SK-N-DZ (cell line): Measurements from ENCODE around the gene TMEM205. TPM values are rescaled to one million over a fixed set of nuclear protein-coding genes. Genes with fewer than 3 reads are reported as not detected.
"Not testable (repeated sequence)": the region's sequence is repeated elsewhere in the genome, so short reads cannot be mapped to it uniquely, and the experiment has no call there.

Experiments
- DNase-seq: peaks from one replicate; pipeline ENCODE4 v3.0.0-alpha.2; 2015; ENCODE audit warnings: low spot score
- polyA plus RNA-seq, 2 experiments: library from polyadenylated mRNA; depleted of rRNA; stranded (reverse); fragments of >200 nt; gene quantifications; 2 replicates each; pipeline ENCODE4 v1.2.3, GENCODE V29; 2014

The TMEM205 gene
- polyA plus RNA-seq (2014; cell fraction: cytosol; rRNA removed) = 185 and 229 TPM in 2 replicates
- polyA plus RNA-seq (2014; cell fraction: nucleus; rRNA removed) = 149 and 192 TPM in 2 replicates

- peak; percentile 98 for DNase-seq
Observed at GRCh38 chr19:11346104-11346940, at the start of gene TMEM205, which contains the start of gene CCDC159. Gene TMEM205, minus strand, starts transcription at chr19:11346268. Its CDS starts 649 bp downstream, at chr19:11345619. Gene CCDC159, plus strand, starts transcription at chr19:11346519. Its CDS starts 88 bp downstream, at chr19:11346607.

GRCh38 chr19:11390933-11391680, 45.0 kb upstream of the TMEM205 start:
- no peak for DNase-seq

- DNase-seq = no peak
Observed at GRCh38 chr19:11390359-11390758, 44.3 kb upstream of the TMEM205 start.

GRCh38 chr19:11387162-11388034, 41.3 kb upstream of the TMEM205 start:
- no peak for DNase-seq

GRCh38 chr19:11384778-11385129, 38.7 kb upstream of the TMEM205 start:
- DNase-seq = no peak

GRCh38 chr19:11383706-11384048, 37.6 kb upstream of the TMEM205 start:
- no peak for DNase-seq

- peak; percentile 65 for DNase-seq
Observed at GRCh38 chr19:11382898-11383705, 37.0 kb upstream of the TMEM205 start.

GRCh38 chr19:11380653-11381537, 34.8 kb upstream of the TMEM205 start:
- DNase-seq = peak; percentile 99

GRCh38 chr19:11379857-11380350, 33.8 kb upstream of the TMEM205 start:
- DNase-seq = no peak

- not testable (repeated sequence) for DNase-seq
Observed at GRCh38 chr19:11379269-11379845, 33.3 kb upstream of the TMEM205 start.

- peak; percentile 53 for DNase-seq
Observed at GRCh38 chr19:11378319-11379189, 32.5 kb upstream of the TMEM205 start.

GRCh38 chr19:11377756-11378155, 31.7 kb upstream of the TMEM205 start:
- no peak for DNase-seq

- no peak for DNase-seq
Observed at GRCh38 chr19:11377237-11377636, 31.2 kb upstream of the TMEM205 start.

- DNase-seq = peak; percentile 65
Observed at GRCh38 chr19:11375143-11375948, 29.3 kb upstream of the TMEM205 start.

GRCh38 chr19:11374433-11375142, 28.5 kb upstream of the TMEM205 start, which contains the start of gene SWSAP1:
Gene SWSAP1, plus strand, starts transcription at chr19:11374666. Its CDS starts 15 bp downstream, at chr19:11374681.
- DNase-seq = peak; percentile 99

- DNase-seq = no peak
Observed at GRCh38 chr19:11373885-11374432, 27.9 kb upstream of the TMEM205 start.
